ENCODE data around the gene TDP2. TPM values are rescaled to one million over a fixed set of nuclear protein-coding genes. Genes with fewer than 3 reads are reported as not detected.

TDP2 gene
- total RNA-seq, 1 donor from 2014 or later: 27.2 TPM

DNA sequence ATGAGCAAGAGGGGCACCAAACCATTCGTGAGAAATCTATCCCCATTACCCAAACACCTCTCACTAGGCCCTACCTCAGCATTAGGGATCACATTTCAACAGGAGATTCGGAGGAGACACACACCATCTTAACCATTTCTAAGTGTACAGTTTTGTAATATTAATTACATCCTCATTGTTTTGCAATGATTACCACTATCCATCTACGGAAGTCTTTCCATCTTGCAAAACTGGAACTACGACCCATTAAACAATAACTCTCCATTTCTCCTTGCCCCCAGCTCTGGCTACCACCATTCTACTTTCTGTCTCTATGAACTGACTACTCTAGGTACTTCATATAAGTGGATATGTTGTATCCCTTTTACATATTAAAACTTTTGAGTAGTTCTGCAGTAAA is 20.2 kb upstream of the TDP2 start:
- H3K27ac Mint-ChIP-seq (ENCODE audit: unreplicated experiment): no peak overlapping the region
- FAIRE-seq: no peak
- no peaks in the 10 kb centered on the region for H3K4me1 ChIP-seq (ENCODE audit: insufficient read depth, low read length)
- H3K4me1 Mint-ChIP-seq (ENCODE audit: low read depth, unreplicated experiment): peaks cover 3% of the 10 kb centered on the region
- no peaks in the 10 kb centered on the region for H3K9me3 ChIP-seq (ENCODE audit: insufficient read depth, low read depth, low read length)
- H4K20me1 ChIP-seq (ENCODE audit: insufficient read depth, low read length): no peaks in the 10 kb centered on the region
- no peak overlapping the region for H3K4me2 ChIP-seq (ENCODE audit: low read length)
- no peaks in the 10 kb centered on the region for H3K27me3 ChIP-seq (ENCODE audit: insufficient read depth, low read length)
- H3K27me3 Mint-ChIP-seq (ENCODE audit: low read depth, unreplicated experiment): no peaks in the 10 kb centered on the region
- no peak for TF ChIP-seq EZH2 (IDR thresholded peaks at IDR 0.05; ENCODE audit: insufficient read depth, low read length)
- TF ChIP-seq, protein P1, sequence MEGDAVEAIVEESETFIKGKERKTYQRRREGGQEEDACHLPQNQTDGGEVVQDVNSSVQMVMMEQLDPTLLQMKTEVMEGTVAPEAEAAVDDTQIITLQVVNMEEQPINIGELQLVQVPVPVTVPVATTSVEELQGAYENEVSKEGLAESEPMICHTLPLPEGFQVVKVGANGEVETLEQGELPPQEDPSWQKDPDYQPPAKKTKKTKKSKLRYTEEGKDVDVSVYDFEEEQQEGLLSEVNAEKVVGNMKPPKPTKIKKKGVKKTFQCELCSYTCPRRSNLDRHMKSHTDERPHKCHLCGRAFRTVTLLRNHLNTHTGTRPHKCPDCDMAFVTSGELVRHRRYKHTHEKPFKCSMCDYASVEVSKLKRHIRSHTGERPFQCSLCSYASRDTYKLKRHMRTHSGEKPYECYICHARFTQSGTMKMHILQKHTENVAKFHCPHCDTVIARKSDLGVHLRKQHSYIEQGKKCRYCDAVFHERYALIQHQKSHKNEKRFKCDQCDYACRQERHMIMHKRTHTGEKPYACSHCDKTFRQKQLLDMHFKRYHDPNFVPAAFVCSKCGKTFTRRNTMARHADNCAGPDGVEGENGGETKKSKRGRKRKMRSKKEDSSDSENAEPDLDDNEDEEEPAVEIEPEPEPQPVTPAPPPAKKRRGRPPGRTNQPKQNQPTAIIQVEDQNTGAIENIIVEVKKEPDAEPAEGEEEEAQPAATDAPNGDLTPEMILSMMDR (IDR thresholded peaks at IDR 0.05; ENCODE audit: insufficient read depth, low read depth, low read length): no peak
- no peaks in the 10 kb centered on the region for H3K79me2 ChIP-seq (ENCODE audit: insufficient read depth, low read length)
- no peak overlapping the region for H3K4me3 Mint-ChIP-seq (ENCODE audit: unreplicated experiment)
- H3K36me3 ChIP-seq (ENCODE audit: insufficient read depth, low read length): no peaks in the 10 kb centered on the region
- DNase-seq (ENCODE audit: low read depth): no peak
- no peak overlapping the region for H3K27ac ChIP-seq (ENCODE audit: low read depth, low read length)
- peaks cover 4% of the 10 kb centered on the region for H3K36me3 Mint-ChIP-seq (ENCODE audit: low read depth, unreplicated experiment)
- H3K4me3 ChIP-seq (ENCODE audit: insufficient read depth, low read depth, low read length): no peak overlapping the region
- H2AFZ ChIP-seq (ENCODE audit: low read depth, low read length): no peak overlapping the region
- no peaks in the 10 kb centered on the region for H3K9me3 Mint-ChIP-seq (ENCODE audit: unreplicated experiment)
- no peak overlapping the region for H3K9ac ChIP-seq (ENCODE audit: low read length)

DNA sequence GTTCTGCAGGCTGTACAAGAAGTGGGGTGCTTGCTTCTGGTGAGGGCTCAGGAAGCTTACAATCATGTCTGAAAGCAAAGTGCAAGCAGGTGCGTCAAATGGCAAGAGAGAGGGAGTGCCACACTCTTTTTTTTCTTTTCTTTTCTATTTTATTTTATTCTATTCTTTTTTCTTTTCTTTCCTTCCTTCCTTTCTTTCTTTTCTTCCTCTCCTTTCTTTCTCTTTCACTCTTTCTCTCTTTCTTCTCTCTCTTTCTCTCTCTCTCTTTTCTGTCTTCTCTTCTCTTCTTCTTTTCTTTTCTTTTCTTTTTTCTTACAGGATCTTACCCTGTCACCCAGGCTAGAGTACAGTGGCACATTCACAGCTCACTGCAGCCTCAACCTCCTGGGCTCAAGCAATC is 19.7 kb upstream of the TDP2 start:
- no peak overlapping the region for H3K4me2 ChIP-seq (ENCODE audit: low read length)
- H2AFZ ChIP-seq (ENCODE audit: low read depth, low read length): no peak overlapping the region
- H3K79me2 ChIP-seq (ENCODE audit: insufficient read depth, low read length): no peaks in the 10 kb centered on the region
- Mint-ChIP-seq H3K4me1 (ENCODE audit: low read depth, unreplicated experiment) (peaks cover 3% of the 10 kb centered on the region), H3K4me3 (ENCODE audit: unreplicated experiment) (no peak overlapping the region), H3K27me3 (ENCODE audit: low read depth, unreplicated experiment) (no peaks in the 10 kb centered on the region), H3K27ac (ENCODE audit: unreplicated experiment) (no peak overlapping the region), H3K9me3 (ENCODE audit: unreplicated experiment) (no peaks in the 10 kb centered on the region), H3K36me3 (ENCODE audit: low read depth, unreplicated experiment) (peaks cover 4% of the 10 kb centered on the region)
- H3K9ac ChIP-seq (ENCODE audit: low read length): no peak overlapping the region
- no peaks in the 10 kb centered on the region for H3K36me3 ChIP-seq (ENCODE audit: insufficient read depth, low read length)
- no peaks in the 10 kb centered on the region for H3K27me3 ChIP-seq (ENCODE audit: insufficient read depth, low read length)
- H4K20me1 ChIP-seq (ENCODE audit: insufficient read depth, low read length): no peaks in the 10 kb centered on the region
- DNase-seq (ENCODE audit: low read depth): no peak
- no peaks in the 10 kb centered on the region for H3K4me1 ChIP-seq (ENCODE audit: insufficient read depth, low read length)
- H3K9me3 ChIP-seq (ENCODE audit: insufficient read depth, low read depth, low read length): no peaks in the 10 kb centered on the region
- FAIRE-seq: no peak
- TF ChIP-seq EZH2 (IDR thresholded peaks at IDR 0.05; ENCODE audit: insufficient read depth, low read length): no peak
- TF ChIP-seq, protein P1 (IDR thresholded peaks at IDR 0.05; ENCODE audit: insufficient read depth, low read depth, low read length): no peak
- H3K27ac ChIP-seq (ENCODE audit: low read depth, low read length): no peak overlapping the region
- no peak overlapping the region for H3K4me3 ChIP-seq (ENCODE audit: insufficient read depth, low read depth, low read length)

DNA sequence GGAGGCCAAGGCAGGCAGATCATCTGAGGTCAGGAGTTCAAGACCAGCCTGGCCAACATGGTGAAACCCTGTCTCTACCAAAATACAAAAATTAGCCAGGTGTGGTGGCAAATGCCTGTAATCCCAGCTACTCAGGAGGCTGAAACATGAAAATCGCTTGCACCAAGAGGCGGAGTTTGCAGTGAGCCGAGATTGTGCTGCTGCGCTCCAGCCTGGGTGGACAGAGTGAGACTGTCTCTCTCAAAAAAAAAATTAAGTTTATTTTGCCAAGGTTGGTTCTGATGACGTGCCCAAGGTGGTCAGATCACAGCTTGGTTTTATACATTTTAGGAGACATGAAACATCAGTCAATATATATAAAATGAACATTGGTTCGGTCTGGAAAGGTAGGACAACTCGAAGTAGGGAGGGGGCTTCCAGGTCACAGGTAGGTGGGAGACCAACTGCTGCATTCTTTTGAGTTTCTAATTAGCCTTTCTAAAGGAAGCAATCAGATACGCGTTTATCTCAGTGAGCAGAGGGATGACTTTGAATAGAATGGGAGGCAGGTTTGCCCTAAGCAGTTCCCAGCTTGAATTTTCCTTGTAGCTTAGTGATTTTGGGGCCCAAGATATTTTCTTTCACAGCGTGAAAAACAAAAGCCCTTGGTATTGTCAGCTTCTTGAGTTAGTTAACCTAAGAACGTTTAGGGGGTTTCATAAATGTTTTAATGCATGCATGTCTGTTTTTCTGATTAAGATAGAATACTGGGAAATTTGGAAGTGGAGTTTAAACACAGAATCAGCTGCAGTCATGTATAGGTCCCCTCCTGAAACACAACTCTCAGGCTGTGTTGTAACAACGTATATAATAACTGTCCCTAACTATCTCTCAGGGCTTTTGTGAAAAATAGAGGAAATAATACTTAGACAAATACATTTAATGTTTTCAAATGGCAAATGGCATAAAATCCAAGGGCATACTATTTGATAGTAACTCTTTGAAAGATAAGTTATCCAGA is 16.9 kb upstream of the TDP2 start:
- TF ChIP-seq, protein P1 (IDR thresholded peaks at IDR 0.05; ENCODE audit: insufficient read depth, low read depth, low read length): no peak
- TF ChIP-seq EZH2 (IDR thresholded peaks at IDR 0.05; ENCODE audit: insufficient read depth, low read length): no peak
- no peak for DNase-seq (ENCODE audit: low read depth)
- Histone ChIP-seq H4K20me1 (ENCODE audit: insufficient read depth, low read length) (no peaks in the 10 kb centered on the region), H3K79me2 (ENCODE audit: insufficient read depth, low read length) (no peaks in the 10 kb centered on the region), H3K9ac (ENCODE audit: low read length) (no peak overlapping the region), H3K36me3 (ENCODE audit: insufficient read depth, low read length) (no peaks in the 10 kb centered on the region), H3K4me2 (ENCODE audit: low read length) (no peak overlapping the region), H3K4me3 (ENCODE audit: insufficient read depth, low read depth, low read length) (no peak overlapping the region), H3K4me1 (ENCODE audit: insufficient read depth, low read length) (no peaks in the 10 kb centered on the region), H2AFZ (ENCODE audit: low read depth, low read length) (no peak overlapping the region), H3K27ac (ENCODE audit: low read depth, low read length) (no peak overlapping the region), H3K9me3 (ENCODE audit: insufficient read depth, low read depth, low read length) (no peaks in the 10 kb centered on the region), H3K27me3 (ENCODE audit: insufficient read depth, low read length) (no peaks in the 10 kb centered on the region)
- peaks cover 3% of the 10 kb centered on the region for H3K4me1 Mint-ChIP-seq (ENCODE audit: low read depth, unreplicated experiment)
- no peaks in the 10 kb centered on the region for H3K27me3 Mint-ChIP-seq (ENCODE audit: low read depth, unreplicated experiment)
- no peaks in the 10 kb centered on the region for H3K9me3 Mint-ChIP-seq (ENCODE audit: unreplicated experiment)
- H3K27ac Mint-ChIP-seq (ENCODE audit: unreplicated experiment): no peak overlapping the region
- peaks cover 4% of the 10 kb centered on the region for H3K36me3 Mint-ChIP-seq (ENCODE audit: low read depth, unreplicated experiment)
- no peak overlapping the region for H3K4me3 Mint-ChIP-seq (ENCODE audit: unreplicated experiment)
- no peak for FAIRE-seq

Measured in astrocyte (in vitro differentiated cells and primary cell).